Umbilical cord (tissue), 2 donors: ENCODE measurements around the gene ZDHHC11B. TPM values are rescaled to one million over a fixed set of nuclear protein-coding genes. Genes with fewer than 3 reads are reported as not detected.
"Not testable (repeated sequence)": the region's sequence is repeated elsewhere in the genome, so short reads cannot be mapped to it uniquely, and the experiment has no call there.

Experiments used
- DNase-seq: peaks from one replicate; pipeline ENCODE4 v3.0.0-alpha.2; 2015; ENCODE audit warnings: low spot score
- total RNA-seq: library from RNA; depleted of rRNA; stranded (reverse); fragments of >200 nt; gene quantifications from one replicate; pipeline ENCODE4 v1.2.3, GENCODE V29; 2014; ENCODE audit warnings: low replicate concordance; ENCODE audit not compliant: insufficient read depth

The ZDHHC11B gene
- total RNA-seq, 1 donor from 2014 or later: 4.3 TPM

DNA sequence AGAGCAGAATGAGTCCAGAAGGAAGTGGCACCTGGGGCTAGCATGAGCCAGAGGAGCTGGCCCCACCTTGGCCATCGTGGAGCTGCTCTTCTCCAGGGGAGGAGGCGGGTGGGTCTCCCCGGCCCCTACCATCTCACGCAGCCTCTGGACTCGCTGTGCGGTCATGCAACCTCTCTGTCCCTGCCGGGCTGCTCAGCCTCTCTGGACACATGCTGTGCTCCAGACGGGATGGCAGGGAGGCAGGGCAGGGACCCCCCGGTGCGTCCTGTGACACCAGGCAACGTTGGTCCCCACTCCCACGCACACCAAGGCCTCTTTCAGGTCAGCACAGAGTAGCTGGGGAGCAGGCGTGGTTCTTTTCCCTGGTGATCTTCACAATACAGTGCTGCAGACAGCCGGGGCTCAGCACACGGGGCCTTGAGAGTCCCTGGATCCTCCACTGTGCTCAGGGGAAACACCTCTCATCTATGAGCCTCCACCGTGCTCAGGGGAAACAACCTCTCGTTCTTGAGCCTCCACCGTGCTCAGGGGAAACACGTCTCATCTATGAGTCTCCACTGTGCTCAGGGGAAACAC, 30.9 kb downstream of the ZDHHC11B start:
- not testable (repeated sequence) for DNase-seq

DNA sequence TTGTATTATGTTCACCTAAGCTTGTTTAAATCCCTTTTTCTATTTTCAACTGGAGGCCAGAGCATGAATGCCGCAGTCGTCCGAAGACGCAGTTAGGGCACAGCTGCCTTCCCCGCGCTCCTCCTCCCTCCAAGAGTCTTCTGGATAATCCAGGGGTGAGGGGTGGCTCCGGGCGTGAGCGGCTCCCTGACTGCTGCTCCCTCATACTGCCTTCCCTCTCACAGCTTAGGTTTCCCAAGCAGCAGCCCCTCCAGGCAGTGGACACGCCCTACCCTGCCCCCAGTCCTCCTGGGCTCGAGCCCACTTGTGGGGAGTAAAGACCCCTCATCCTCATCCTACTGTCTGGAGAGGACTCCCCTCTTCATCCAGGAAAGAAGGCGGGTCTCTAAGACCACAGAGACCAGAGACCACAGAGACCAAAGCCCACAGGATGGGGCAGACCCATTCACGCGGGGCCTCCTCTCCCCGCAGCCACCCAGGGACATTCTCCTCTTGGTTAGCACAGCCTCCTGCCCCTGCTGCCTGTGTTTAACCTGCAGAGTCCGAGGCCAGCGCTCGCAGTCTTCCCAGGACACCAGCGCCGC, 31.9 kb downstream of the ZDHHC11B start:
- DNase-seq: not testable (repeated sequence)

DNA sequence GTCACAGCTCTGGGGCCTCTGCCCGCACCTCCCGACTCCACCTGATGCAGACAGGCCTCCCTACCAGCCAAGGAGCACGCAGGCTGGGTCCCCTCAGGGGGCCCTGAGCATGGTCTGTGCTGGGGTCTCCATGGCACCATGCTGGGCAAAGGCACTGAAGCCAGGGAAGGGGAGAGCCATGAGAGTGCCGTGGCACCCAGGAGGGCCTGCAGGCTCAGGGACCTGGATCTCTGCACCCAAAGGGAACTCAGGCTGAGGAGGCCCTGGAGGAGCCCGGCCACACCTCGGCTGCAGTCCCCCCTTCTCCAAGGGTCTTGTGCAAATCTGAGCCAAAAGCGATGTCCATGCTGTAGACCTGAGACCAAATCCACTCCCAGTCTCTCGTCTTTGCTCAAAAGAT, 32.5 kb downstream of the ZDHHC11B start:
- not testable (repeated sequence) for DNase-seq

DNA sequence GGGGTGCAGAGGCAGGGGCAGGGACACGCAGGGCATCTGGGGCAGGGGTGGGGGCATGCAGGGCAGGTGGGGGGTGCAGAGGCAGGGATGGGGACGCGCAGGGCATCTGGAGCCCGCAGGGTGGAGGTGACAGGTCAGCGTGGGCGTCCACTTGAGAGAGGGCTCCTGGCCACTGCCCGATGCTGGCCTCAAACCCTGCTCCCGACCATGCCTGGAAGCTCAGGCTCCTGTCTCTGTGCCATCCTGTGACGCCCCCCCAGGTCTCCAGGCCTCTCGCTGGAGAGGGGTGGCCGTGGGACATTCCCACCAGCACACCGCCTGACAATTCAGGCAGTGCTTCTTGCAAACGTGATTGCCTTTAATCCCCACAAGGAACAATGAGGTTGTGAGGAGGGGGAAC, 33.0 kb downstream of the ZDHHC11B start:
- no peak for DNase-seq

DNA sequence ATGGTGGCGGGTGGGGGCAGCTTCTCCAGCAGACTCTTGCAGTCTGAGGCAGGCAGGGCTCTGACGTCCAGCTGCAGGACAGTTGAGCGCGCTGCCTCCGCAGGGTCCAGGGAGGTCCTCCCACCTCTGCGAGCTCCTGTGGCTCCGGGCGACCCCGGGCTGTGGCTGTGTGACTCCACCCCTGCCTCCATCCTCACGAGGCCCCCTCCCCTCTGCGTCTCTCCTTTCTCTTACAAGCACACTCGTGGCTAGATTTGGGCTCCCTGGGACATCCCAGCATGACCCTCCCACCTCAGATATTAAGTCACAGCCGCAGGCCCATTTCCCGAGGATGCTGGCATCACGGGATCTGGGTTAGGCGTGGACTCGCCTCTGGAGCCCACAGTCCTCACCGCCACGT, 34.3 kb downstream of the ZDHHC11B start:
- not testable (repeated sequence) for DNase-seq

DNA sequence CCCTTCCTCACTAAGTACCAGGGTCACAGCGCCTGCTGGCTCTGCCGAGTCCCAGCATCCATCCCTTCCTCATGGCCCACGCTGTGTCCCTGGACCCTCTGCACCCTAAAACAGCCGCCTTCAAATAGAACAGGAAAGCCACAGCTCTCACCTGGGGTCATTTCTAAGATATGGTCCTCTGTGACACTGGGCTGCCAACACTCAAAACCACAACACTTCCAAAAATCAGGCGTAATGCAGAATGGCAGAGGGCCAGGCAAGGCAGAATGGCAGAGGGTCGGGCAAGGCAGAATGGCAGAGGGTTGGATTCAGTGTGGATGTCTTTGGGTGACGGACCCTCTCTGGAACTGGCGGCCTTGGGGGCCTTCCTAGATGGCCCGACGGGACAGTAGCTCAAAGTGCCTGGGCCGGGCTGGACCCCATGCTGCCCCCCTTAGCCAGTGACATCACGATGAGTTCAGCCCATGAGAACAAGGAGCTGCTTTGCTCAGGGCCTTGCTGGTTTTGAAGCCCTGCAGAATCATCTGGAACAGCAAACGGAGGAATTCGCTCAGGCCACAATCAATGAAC, 35.3 kb downstream of the ZDHHC11B start:
- DNase-seq: no peak

DNA sequence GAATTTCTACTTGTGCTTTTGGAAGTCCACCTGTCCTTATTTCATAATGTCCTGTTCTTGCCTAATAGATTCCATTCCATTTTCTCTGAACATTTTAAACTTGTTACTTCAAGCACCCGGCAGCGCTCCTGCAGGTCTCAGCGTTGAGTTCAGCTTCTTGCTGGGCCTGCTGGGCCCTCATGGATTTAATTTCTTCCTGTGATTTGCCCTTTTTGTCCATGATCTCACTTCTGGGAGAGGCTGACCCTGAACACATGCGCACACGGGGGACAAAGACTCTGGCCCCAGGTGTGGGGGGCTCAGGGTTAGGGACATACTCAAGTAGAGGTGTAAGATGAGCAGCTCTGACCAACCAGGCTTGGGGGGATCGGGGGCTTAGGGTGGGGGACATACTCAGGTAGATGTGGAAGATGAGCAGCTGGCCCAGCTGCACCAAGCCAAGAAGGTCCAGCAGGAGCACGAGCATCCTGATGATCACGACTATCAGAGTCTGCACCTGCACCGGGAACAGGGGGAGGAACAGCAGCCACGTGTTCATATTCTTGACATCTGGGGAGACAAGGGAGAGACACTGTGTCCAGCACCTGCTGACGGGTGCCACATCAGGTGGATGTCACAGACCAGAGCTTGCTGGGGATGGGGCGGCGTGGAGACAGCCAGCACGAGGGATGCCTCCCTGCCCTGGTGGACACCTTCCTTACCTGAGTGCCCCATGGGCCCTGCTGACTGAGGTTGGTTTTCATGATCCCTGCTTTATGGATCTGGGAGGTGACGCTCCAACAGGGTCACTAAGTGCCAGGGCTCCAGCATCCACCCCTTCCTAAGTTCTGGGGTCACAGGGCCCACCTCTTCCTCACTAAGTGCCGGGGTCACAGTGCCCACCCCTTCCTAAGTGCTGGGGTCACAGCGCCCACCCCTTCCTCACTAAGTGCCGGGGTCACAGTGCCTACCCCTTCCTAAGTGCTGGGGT, 36.2 kb downstream of the ZDHHC11B start:
- DNase-seq: not testable (repeated sequence)

DNA sequence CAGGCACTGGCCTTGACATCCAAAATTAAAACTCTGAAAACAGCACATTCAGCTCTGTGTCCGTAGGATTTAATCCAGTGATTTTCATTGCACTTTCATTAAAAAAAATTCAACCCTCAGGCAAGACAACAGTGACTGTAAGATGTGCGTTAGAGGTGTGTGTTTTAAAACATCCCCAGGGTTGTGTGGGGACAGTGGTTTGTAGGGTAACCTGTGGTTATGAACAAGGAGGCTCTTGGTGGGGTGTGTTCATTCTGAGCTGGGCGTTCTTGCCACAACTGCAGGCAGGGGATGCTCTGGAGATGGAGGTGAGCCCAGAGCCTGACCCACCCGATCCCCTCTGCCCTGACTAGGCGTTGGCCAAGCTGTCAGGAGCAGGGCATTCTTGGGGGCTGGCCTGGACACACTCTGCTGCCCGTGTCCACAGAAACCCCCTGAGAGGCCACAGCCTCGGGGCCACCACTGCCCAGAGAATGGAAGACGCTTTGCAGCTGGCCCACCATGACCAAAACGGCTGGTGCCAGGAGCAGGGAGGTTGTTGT, 37.2 kb downstream of the ZDHHC11B start:
- DNase-seq: not testable (repeated sequence)

DNA sequence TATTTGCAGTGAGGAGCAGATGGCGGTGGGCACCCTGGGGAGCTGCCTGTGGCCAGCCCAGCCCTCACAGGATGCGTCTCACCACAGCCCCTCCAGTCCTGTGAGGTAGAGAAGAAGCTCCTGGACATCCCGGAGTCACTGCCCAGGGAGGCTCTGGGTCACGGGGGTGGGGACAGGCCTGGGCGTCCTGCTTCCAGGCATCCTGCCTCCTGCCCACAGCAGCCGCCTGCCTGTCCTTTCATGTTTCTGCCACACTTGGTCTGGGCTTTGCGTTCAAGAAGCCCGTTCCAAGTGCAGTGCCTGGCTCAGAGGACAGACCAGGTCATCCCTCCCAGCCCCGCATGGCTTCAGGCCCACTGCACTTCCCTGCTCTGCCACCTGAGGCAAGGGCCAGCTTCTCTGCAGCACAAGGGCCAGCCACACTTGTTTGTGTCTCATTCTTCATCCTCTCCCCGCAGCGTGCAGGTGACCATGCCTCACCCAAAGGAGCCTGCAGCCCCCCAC, 38.2 kb downstream of the ZDHHC11B start:
- no peak for DNase-seq

DNA sequence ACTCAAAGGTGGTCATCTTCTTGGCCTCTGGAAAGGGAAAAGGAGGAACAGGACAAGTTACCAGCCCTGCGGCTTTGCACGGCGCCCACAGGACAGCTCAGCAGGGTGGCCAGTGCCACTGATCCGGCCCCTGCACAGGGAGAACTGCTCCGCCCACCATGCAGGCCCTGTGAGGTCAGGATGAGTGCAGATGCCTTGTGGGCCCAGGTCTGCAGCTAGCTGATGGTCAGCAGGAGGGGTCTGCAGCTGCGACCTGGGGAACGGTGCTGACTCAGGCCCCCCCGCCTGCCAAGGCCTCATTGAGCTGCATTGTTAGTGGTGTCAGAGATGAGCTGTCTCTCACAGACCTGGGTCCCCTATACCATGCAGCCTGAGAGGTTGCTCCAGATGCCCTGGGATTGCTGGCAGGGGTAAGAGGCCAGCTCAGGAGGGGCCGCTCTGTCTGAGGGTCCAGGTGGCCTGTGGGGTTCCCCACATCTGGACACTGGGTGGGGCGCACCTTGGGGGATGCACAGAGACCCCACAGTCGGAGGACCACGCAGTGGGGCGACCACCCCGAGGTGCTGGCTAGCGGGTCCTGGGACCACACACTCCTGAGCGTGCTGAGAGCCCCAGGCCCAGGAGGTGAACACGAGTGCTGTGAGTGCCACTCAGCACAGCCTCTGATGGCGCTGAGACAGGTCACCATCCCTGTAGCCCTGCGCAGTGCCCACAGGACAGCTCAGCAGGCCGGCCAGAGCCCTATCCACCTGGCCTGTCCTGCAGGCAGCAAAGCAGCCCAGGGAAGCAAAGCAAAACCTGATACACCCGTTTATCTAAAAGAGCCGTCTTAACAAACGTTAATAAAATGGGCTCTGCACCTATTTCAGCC, 39.0 kb downstream of the ZDHHC11B start:
- DNase-seq: not testable (repeated sequence)

DNA sequence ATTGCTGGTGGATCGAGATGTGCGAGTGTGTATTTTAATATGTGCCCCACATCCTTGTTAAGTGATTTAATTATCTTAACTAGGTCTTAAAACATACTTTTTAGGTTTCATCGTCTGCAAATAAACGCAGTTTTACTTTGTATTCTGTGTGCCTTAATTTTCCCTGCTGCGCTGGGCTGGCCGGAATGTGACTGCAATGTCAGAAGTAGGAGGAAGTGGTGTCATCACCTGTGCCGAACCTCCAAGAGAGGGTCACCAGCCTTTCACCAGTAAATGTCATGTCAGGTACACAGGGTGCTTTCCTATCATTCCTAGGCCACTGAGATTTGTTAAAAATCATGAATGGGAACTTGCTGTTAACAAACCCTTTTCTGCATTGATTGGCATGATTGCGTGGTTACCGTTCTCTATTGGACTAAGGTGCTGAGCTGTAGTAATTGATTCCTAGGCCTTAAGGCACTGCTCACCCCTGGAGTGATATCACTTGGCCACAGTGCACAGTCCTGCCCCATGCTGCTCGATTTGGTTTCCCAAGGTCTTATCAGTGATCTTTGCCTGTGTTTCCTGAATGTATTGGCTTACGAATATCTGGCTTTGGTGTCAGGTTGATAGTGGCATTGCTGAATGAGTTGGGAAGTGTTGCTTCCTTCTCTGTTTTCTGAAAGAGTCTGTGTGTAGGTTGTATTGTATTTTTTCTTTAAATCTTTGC, 40.7 kb downstream of the ZDHHC11B start:
- DNase-seq: not testable (repeated sequence)

DNA sequence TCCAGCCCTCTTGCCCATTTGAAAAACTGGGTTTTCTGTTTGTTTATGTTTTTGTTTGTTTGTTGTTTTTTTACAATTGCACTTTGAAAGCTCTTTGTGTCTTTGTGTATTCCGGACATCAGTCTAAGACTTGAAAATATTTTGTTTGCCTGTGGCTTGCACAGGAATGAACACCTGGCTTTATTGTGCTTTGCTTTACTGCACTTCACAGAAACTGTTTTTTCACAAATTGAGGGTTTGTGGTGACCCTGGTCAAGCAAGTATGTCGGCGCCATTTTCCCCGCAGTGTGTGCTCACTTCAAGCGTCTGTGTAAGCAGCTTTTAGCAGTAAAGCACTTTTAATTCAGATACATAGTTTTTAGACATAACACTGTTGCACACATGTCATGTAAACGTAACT, 42.3 kb downstream of the ZDHHC11B start:
- not testable (repeated sequence) for DNase-seq

DNA sequence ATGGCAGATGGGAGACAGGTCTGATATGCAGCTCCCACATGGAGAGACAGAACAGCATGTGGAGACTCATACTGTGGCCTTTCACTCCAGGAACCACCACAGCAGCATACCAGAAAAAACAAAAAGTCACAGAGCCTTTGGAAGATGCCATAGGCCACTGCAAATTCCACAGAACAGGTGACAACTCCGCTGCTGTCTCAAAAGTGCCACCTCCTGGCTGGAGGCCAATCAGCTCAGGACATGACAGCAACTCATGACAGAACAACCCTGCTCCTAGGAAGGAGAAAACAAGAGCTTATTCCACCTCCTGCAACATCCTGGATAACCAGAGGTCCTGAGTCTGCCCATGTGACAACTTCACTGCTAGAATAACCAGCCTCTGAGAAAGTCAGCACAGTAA, 50.4 kb downstream of the ZDHHC11B start:
- DNase-seq: not testable (repeated sequence)

DNA sequence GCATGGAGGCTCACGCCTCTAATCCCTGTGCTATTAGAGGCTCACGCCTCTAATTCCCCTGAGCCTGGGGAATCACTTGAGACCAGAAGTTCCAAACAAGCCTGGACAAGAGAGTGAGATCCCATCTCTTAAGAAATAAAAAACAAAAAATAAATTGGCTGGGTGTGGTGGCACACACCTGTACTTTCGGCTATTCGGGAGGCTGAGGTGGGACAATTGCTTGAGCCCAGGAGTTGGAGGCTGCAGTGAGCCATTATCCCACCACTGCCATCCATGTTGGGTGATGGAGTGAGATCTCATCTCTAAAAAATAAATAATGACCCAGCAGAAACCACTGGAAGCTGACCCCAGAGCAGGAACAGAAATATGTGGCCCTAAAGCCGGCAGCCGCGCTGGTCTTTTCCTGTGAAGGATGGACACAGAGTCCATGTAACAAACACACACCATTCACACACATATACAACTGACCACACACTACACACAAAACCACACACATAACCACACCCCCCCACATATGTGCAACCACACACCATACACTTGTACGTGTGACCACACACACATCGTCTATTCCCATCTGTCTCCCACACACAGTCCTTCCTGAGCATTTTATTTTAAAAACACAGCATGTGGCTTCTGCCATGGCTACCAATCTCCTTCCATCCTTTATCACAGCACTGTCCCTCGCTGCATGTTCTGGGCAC, 51.6 kb downstream of the ZDHHC11B start:
- DNase-seq: not testable (repeated sequence)

DNA sequence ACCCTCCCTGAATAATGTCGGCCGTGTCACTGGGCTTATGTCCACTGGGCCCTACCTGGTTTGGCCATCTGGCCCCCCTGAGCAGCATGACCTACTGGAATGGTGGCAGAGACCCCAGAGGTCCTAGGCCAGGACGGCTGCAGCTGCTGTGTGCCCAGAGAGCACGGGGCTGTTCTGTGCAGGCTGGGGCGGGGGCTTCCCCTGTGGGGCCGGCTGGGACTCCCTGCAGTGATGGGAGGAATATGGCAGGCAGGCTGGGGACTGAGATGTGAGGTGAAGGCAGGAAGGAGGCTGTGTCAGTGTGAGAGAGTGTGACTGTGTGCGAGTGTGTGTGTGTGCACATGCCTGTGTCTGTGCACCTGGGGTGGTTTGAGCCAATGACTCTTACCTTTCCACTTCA, 55.3 kb downstream of the ZDHHC11B start:
- not testable (repeated sequence) for DNase-seq

DNA sequence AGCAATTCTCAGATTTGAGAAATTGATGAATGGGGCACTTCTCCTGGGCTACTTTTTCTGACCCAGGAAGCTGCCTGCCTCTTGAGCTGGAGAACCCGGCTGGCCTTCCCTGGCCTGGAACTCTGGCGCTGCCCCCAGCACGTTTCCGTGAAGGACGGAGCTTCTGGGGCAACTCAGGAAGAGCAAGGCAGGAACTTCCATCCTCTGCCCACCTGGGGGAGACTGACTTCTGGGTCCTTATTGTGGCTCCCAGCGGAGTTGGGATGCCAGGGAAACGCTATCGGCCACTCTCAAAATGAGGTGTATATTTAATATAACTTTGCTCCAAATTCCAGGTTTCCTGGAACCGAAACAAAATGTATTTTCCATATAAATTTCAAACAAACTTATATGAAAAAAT, 57.4 kb downstream of the ZDHHC11B start:
- DNase-seq: not testable (repeated sequence)

DNA sequence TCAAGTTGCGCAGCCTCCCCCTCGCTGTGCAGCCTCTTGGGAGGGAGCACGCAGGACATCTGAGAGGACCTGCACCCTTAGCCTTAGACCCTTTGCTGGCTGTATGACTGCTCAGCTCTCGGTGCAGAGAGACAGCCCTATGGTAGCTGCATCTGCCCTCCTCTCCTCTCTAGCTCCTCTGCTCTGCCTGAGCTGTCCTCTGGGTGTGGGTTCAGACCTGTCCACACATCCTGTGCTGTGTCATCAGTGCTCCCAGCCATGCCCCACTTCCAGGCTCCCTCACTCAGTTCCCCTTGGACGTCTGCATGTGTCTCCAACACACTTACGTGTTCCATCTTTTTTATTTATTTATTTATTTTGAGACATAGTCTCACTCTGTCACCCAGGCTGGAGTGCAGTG, 60.7 kb downstream of the ZDHHC11B start:
- DNase-seq: not testable (repeated sequence)

DNA sequence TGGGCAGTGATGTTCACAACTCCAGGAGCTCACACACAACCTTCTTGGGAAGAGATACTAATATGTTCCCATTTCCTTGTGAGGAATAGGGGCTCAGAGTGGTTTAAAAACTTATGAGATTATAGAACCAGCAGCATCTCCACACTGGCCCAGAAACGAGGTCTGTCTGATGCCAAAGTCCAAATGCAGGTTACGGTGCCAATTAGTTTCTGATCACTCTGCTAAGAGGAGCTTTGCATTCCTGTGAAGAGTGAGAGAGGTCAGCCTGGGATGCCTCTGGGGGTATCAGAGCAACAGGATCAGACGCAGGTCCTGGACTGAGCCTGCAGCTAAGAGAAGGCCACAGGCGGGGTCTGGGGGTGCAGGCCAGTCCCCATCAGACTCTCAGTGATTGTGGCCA, 61.2 kb downstream of the ZDHHC11B start:
- not testable (repeated sequence) for DNase-seq

DNA sequence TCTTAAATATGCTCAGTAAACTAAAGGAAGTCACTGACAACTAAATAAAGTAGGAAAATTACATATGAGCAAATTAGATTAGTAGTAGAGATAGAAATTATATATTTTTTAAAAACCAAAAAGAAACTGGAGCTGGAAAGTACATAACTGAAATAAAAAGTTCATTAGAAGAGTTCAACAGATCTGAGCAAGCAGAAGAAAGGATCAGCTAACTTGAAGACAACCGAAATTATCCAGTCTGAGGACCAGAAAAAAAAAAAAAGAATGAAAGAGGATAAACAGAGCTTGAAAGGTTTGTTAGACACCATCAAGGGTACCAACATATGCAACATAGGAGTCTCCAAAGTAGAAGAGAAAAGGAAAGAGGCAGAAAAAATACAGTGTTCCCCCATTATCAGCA, 65.2 kb downstream of the ZDHHC11B start:
- not testable (repeated sequence) for DNase-seq
